Measurements from ENCODE around the gene DSP.

Gene DSP

DNA sequence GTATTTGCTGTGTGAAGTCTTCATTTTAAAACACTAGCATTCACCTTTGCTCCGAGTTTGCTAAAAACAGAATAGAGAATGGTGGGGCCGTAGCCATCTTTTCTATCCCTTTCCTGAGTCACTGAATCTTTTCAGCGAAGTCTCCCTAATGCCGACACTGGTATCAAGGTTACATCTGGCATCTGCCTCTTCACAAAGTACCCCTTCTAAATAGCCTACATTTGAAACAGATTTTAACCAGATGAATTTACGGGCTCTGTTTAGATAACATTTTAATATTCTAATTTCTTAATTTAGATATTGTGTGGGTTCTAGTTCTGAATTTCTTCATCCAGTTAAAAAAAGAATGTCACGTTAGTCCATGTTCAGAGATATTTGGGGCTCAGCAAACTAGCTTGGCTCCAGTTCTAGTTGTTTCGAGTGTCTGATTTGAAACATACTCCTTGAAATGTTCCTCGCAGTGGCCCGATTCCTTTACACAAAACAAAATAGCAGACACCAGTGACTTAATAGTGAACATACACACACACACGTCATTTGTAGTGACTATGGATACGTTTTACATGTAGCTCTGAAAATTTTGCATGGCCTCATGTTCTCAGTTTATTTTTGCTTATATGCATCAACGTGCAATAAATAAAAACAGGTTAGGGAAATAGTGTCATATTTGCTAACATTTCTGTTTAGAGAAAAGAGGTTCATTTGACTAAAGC is 15.1 kb downstream of the DSP start:
- Histone ChIP-seq H3K9ac (ENCODE audit: low read length) (no peak overlapping the region), H3K36me3 (ENCODE audit: control insufficient read depth, insufficient read depth, low read length) (no peaks in the 10 kb centered on the region), H3K4me1 (ENCODE audit: control insufficient read depth, insufficient read depth, low read length) (no peaks in the 10 kb centered on the region), H3K4me3 (ENCODE audit: low read length) (no peak overlapping the region), H3K27ac (ENCODE audit: low read depth, low read length) (no peak overlapping the region), H3K27me3 (ENCODE audit: control insufficient read depth, insufficient read depth, low read length) (no peaks in the 10 kb centered on the region)

GRCh38 chr6:7557652-7558051 is 16.2 kb downstream of the DSP start:
- no peak overlapping the region for H3K27ac ChIP-seq (ENCODE audit: low read depth, low read length)
- no peak overlapping the region for H3K4me3 ChIP-seq (ENCODE audit: low read length)
- no peaks in the 10 kb centered on the region for H3K4me1 ChIP-seq (ENCODE audit: control insufficient read depth, insufficient read depth, low read length)
- no peaks in the 10 kb centered on the region for H3K27me3 ChIP-seq (ENCODE audit: control insufficient read depth, insufficient read depth, low read length)
- no peaks in the 10 kb centered on the region for H3K36me3 ChIP-seq (ENCODE audit: control insufficient read depth, insufficient read depth, low read length)
- H3K9ac ChIP-seq (ENCODE audit: low read length) = no peak overlapping the region

- Histone ChIP-seq H3K36me3 (ENCODE audit: control insufficient read depth, insufficient read depth, low read length) (no peaks in the 10 kb centered on the region), H3K4me3 (ENCODE audit: low read length) (no peak overlapping the region), H3K27me3 (ENCODE audit: control insufficient read depth, insufficient read depth, low read length) (no peaks in the 10 kb centered on the region), H3K9ac (ENCODE audit: low read length) (no peak overlapping the region), H3K4me1 (ENCODE audit: control insufficient read depth, insufficient read depth, low read length) (no peaks in the 10 kb centered on the region), H3K27ac (ENCODE audit: low read depth, low read length) (no peak overlapping the region)
Measured at GRCh38 chr6:7558781-7559180, 17.3 kb downstream of the DSP start.

GRCh38 chr6:7559196-7559595 is 17.7 kb downstream of the DSP start:
- Histone ChIP-seq H3K27me3 (ENCODE audit: control insufficient read depth, insufficient read depth, low read length) (no peaks in the 10 kb centered on the region), H3K27ac (ENCODE audit: low read depth, low read length) (no peak overlapping the region), H3K4me3 (ENCODE audit: low read length) (no peak overlapping the region), H3K36me3 (ENCODE audit: control insufficient read depth, insufficient read depth, low read length) (no peaks in the 10 kb centered on the region), H3K4me1 (ENCODE audit: control insufficient read depth, insufficient read depth, low read length) (no peaks in the 10 kb centered on the region), H3K9ac (ENCODE audit: low read length) (no peak overlapping the region)

DNA sequence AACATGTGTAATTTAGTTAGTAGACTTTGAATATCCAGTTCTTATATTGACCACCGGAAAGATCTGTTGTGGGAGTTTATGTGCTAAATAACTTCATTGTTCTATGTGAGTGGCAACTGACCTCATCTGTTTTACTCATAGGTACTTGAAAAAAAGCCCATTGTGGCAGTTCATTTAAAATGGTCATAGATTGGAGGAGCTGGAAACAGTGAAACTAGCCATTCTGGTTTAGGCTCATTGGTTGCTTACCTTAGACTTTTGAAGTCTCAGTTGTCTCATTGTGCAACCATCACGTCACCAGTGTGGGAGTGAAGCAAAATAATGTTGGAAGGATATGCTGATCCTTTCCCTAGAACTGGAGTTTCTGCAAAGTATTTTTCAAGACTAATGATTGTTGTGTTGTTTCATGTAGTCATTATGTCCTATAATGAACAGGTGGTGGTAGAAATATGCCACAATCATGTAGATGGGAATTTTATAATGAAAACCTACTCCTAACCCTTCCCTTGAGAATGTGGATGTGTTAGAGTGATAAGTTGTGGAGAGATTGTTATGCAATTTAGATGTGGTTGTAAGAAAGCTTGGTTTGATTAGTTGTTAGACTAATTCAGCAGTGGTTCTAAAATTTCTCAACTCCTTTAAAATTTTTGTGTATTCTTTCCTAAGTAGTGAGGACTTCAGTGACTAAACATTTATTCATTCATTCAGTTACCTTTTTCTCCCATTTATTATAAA is 18.3 kb downstream of the DSP start:
- H3K4me1 ChIP-seq (ENCODE audit: control insufficient read depth, insufficient read depth, low read length) = no peaks in the 10 kb centered on the region
- H3K27me3 ChIP-seq (ENCODE audit: control insufficient read depth, insufficient read depth, low read length) = no peaks in the 10 kb centered on the region
- H3K4me3 ChIP-seq (ENCODE audit: low read length) = no peak overlapping the region
- no peaks in the 10 kb centered on the region for H3K36me3 ChIP-seq (ENCODE audit: control insufficient read depth, insufficient read depth, low read length)
- H3K27ac ChIP-seq (ENCODE audit: low read depth, low read length) = no peak overlapping the region
- no peak overlapping the region for H3K9ac ChIP-seq (ENCODE audit: low read length)

GRCh38 chr6:7561153-7561964 is 19.9 kb downstream of the DSP start:
- no peaks in the 10 kb centered on the region for H3K4me1 ChIP-seq (ENCODE audit: control insufficient read depth, insufficient read depth, low read length)
- H3K9ac ChIP-seq (ENCODE audit: low read length) = no peak overlapping the region
- H3K36me3 ChIP-seq (ENCODE audit: control insufficient read depth, insufficient read depth, low read length) = no peaks in the 10 kb centered on the region
- H3K27me3 ChIP-seq (ENCODE audit: control insufficient read depth, insufficient read depth, low read length) = no peaks in the 10 kb centered on the region
- no peak overlapping the region for H3K27ac ChIP-seq (ENCODE audit: low read depth, low read length)
- no peak overlapping the region for H3K4me3 ChIP-seq (ENCODE audit: low read length)

- H3K27me3 ChIP-seq (ENCODE audit: control insufficient read depth, insufficient read depth, low read length) = no peaks in the 10 kb centered on the region
- H3K9ac ChIP-seq (ENCODE audit: low read length) = no peak overlapping the region
- no peak overlapping the region for H3K27ac ChIP-seq (ENCODE audit: low read depth, low read length)
- no peak overlapping the region for H3K4me3 ChIP-seq (ENCODE audit: low read length)
- no peaks in the 10 kb centered on the region for H3K36me3 ChIP-seq (ENCODE audit: control insufficient read depth, insufficient read depth, low read length)
- H3K4me1 ChIP-seq (ENCODE audit: control insufficient read depth, insufficient read depth, low read length) = no peaks in the 10 kb centered on the region
Measured at GRCh38 chr6:7562769-7563168, 21.3 kb downstream of the DSP start.

- Histone ChIP-seq H3K36me3 (ENCODE audit: control insufficient read depth, insufficient read depth, low read length) (peaks cover 3% of the 10 kb centered on the region), H3K4me1 (ENCODE audit: control insufficient read depth, insufficient read depth, low read length) (no peaks in the 10 kb centered on the region)
Measured at GRCh38 chr6:7566107-7566506, 24.6 kb downstream of the DSP start.

GRCh38 chr6:7566617-7567173 is 25.2 kb downstream of the DSP start:
- no peak overlapping the region for H3K9ac ChIP-seq (ENCODE audit: low read length)
- no peak overlapping the region for H3K27ac ChIP-seq (ENCODE audit: low read depth, low read length)
- no peak overlapping the region for H3K4me3 ChIP-seq (ENCODE audit: low read length)
- no peaks in the 10 kb centered on the region for H3K4me1 ChIP-seq (ENCODE audit: control insufficient read depth, insufficient read depth, low read length)
- H3K27me3 ChIP-seq (ENCODE audit: control insufficient read depth, insufficient read depth, low read length) = peaks cover 2% of the 10 kb centered on the region
- peaks cover 4% of the 10 kb centered on the region for H3K36me3 ChIP-seq (ENCODE audit: control insufficient read depth, insufficient read depth, low read length)

More at GRCh38 chr6:7566107-7566506, 24.6 kb downstream of the DSP start:
- Histone ChIP-seq H3K9ac (ENCODE audit: low read length) (no peak overlapping the region), H3K27ac (ENCODE audit: low read depth, low read length) (no peak overlapping the region), H3K4me3 (ENCODE audit: low read length) (no peak overlapping the region), H3K27me3 (ENCODE audit: control insufficient read depth, insufficient read depth, low read length) (peaks cover 2% of the 10 kb centered on the region)

GRCh38 chr6:7568021-7568420 is 26.6 kb downstream of the DSP start:
- Histone ChIP-seq H3K4me3 (ENCODE audit: low read length) (no peak overlapping the region), H3K4me1 (ENCODE audit: control insufficient read depth, insufficient read depth, low read length) (no peaks in the 10 kb centered on the region), H3K9ac (ENCODE audit: low read length) (no peak overlapping the region), H3K27me3 (ENCODE audit: control insufficient read depth, insufficient read depth, low read length) (peaks cover 2% of the 10 kb centered on the region), H3K27ac (ENCODE audit: low read depth, low read length) (no peak overlapping the region), H3K36me3 (ENCODE audit: control insufficient read depth, insufficient read depth, low read length) (peaks cover 6% of the 10 kb centered on the region)

DNA sequence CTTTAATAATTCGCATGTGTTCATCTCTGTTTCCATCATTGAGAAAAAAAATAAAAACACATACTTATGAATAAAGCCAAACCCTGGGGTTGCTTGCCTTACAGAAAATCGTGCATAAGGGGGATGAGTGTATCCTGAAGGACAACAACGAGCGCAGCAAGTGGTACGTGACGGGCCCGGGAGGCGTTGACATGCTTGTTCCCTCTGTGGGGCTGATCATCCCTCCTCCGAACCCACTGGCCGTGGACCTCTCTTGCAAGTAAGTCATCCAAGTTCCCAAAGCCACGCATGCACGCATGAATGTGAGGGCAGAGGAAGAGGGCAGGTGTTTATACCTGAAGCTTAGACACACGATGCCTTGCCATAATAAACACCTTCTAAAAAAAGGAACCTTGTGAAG is 27.6 kb downstream of the DSP start:
- H3K4me1 ChIP-seq (ENCODE audit: control insufficient read depth, insufficient read depth, low read length) = no peaks in the 10 kb centered on the region
- no peak overlapping the region for H3K4me3 ChIP-seq (ENCODE audit: low read length)
- peaks cover 2% of the 10 kb centered on the region for H3K27me3 ChIP-seq (ENCODE audit: control insufficient read depth, insufficient read depth, low read length)
- H3K9ac ChIP-seq (ENCODE audit: low read length) = no peak overlapping the region
- no peak overlapping the region for H3K27ac ChIP-seq (ENCODE audit: low read depth, low read length)
- peaks cover 6% of the 10 kb centered on the region for H3K36me3 ChIP-seq (ENCODE audit: control insufficient read depth, insufficient read depth, low read length)

GRCh38 chr6:7572213-7572943 is 30.9 kb downstream of the DSP start:
- Histone ChIP-seq H3K4me3 (ENCODE audit: low read length) (no peak overlapping the region), H3K36me3 (ENCODE audit: control insufficient read depth, insufficient read depth, low read length) (peaks cover 6% of the 10 kb centered on the region), H3K4me1 (ENCODE audit: control insufficient read depth, insufficient read depth, low read length) (no peaks in the 10 kb centered on the region)

More at GRCh38 chr6:7572213-7572943, 30.9 kb downstream of the DSP start:
- Histone ChIP-seq H3K27ac (ENCODE audit: low read depth, low read length) (no peak overlapping the region), H3K9ac (ENCODE audit: low read length) (no peak overlapping the region), H3K27me3 (ENCODE audit: control insufficient read depth, insufficient read depth, low read length) (peaks cover 2% of the 10 kb centered on the region)

All from rectal smooth muscle tissue (tissue), 1 donor.